GM23338 (cell line): Measurements from ENCODE around the gene BPNT1. TPM values are rescaled to one million over a fixed set of nuclear protein-coding genes. Genes with fewer than 3 reads are reported as not detected.

Experiments
- ETS1 ChIP-seq: IDR thresholded peaks from 2 replicates; pipeline ENCODE4 v1.6.1; 2016; ENCODE audit warnings: antibody characterized with exemption
- EZH2phosphoT487 ChIP-seq: fragments of 200-600 bp; sonication (generic); IDR thresholded peaks from one replicate; pipeline ENCODE4 v1.8.1; 2018; ENCODE audit warnings: antibody characterized with exemption; ENCODE audit not compliant: unreplicated experiment
- REST ChIP-seq: IDR thresholded peaks from one replicate; pipeline ENCODE4 v1.6.1; 2018; ENCODE audit warnings: antibody characterized with exemption; ENCODE audit not compliant: unreplicated experiment
- ZNF462 ChIP-seq: fragments of 250-450 bp; sonication (Bioruptor Pico); IDR thresholded peaks from 2 replicates; pipeline ENCODE4 v1.5.0; 2020; ENCODE audit warnings: mild to moderate bottlenecking, moderate library complexity
- polyA plus RNA-seq: library from polyadenylated mRNA; unstranded; fragments of >200 nt; fragmentation: Nextera tagmentation; extraction: Ambion mirVana; gene quantifications from 2 replicates; pipeline ENCODE4 v1.2.1, GENCODE V29; 2016
- total RNA-seq: library from RNA; depleted of rRNA; stranded (reverse); fragments of >200 nt; shearing (Covaris generic); gene quantifications from 2 replicates; pipeline ENCODE4 v1.2.3, GENCODE V29; 2014

The BPNT1 gene
- total and polyA plus RNA-seq, 2 experiments from 2014 or later, result 9.6 to 17.2 TPM

- no peak for TF ChIP-seq ZNF462 (CRISPR knock-in tag)
- no peak for TF ChIP-seq REST
- no peak for TF ChIP-seq EZH2phosphoT487
- no peak for TF ChIP-seq ETS1
Measured at GRCh38 chr1:220013497-220013896, 76.1 kb downstream of the BPNT1 start (continued).
